Astrocyte of the hippocampus (primary cell): ENCODE results near the gene NCAPH2.

Experiments
- DNase-seq: peaks from one replicate; pipeline ENCODE4 v3.0.0; 2011; ENCODE audit warnings: low read depth, low spot score

Gene NCAPH2

GRCh38 chr22:50474710-50475651 is 33.0 kb upstream of the NCAPH2 start, which contains the start of gene SBF1:
SBF1 (minus strand) TSS chr22:50475035; CDS start chr22:50474840, 195 bp downstream.
- peak; percentile 98 for DNase-seq

- no peak for DNase-seq
Measured at GRCh38 chr22:50475652-50476002, 32.4 kb upstream of the NCAPH2 start.

- DNase-seq: no peak
Measured at GRCh38 chr22:50476868-50477267, 31.2 kb upstream of the NCAPH2 start.

DNA sequence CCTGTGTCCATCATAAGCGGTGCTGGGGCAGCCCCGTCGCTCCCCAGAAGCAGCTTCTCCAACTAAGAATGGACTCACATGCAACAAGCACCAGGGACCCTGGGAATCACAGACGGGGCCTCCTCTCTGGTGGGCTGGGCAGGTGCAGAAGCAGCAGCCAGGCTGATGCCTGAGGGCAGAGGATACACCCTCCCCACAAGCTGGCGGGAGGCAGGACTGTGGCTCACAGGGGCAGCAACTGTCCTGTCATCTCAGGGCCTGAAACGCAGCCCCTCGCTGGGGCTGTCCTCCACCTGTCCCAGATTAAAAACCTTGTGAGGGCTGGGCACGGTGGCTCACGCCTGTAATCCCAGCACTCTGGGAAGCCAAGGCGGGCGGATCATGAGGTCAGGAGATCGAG is 30.1 kb upstream of the NCAPH2 start:
- DNase-seq: no peak

GRCh38 chr22:50479721-50480120 is 28.3 kb upstream of the NCAPH2 start:
- DNase-seq: no peak

DNA sequence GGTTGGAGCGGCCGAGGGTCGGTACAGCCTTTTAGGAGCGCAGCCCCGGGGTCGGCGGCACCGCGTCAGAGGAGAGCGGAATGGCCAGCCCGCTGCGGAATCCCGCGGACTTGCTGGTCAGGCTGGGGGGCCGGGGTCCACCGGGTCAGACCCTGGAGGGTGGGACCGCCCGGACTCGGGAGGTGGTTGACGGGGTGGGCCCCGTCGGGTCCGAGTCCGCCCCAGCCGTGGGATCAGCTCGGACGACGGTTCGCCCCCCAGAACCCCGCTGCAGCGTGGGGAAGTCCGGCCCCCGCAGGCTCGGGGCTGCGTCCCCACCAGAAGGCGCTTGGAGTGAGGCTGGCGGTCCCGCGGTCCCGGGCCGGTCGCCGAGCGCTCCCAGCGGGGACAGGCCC is 27.0 kb upstream of the NCAPH2 start:
- DNase-seq: no peak

DNA sequence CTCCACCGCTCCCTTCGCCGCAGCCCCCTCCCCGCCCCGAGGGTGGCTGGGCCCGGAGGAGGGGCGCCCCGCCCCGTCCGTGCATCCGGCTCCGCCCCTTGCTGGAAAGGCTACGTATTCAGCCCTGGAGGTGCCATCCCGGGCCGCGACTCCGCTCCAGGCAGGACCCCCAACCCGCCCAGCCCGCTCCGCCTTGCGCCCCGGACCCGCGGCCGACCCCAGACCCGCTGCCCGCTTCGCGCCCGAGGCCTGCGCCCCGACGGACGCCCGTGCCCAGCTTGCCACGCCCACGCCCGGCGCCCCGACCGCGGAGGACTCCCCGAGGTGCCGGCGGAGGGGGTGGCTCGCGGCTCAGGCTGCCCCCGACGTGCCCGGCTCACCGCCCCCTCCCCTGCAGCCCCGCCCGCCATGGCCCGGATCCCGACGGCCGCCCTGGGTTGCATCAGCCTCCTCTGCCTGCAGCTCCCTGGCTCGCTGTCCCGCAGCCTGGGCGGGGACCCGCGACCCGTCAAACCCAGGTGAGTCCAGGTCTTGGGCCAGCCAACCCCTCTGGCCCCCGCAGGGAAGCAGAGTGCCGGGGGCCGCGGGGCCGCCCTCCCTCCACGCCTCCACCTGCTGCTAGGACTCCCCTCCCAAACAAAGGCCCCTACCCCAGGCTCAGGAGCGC is 26.5 kb upstream of the NCAPH2 start, which contains the start of gene ADM2:
TSS of gene ADM2 (plus strand) at position 104 of the 667 bp plus-strand sequence. CDS start at position 409, 305 bp downstream.
- DNase-seq: peak; percentile 34

- DNase-seq: no peak
Measured at GRCh38 chr22:50482107-50483074, 25.6 kb upstream of the NCAPH2 start.

DNA sequence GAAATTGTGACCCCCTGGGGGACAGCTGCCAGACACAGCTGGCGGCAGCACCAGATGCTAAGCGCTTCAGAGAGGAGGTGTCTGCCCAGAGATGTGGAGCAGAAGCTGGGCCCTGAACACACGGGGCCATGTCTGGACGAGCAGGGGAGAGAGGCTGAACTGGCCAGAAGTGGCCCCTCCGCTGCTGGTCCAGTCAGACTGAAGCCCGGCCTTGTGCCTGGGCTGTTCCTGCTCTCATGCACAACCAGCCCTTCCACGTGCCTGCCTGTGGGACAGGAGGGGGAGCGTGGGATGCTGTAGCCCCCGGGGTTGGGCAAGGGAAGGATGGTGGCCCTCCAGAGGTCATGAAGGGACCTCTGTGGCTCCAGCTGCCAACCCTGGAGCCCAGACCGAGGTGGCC is 24.9 kb upstream of the NCAPH2 start:
- no peak for DNase-seq

DNA sequence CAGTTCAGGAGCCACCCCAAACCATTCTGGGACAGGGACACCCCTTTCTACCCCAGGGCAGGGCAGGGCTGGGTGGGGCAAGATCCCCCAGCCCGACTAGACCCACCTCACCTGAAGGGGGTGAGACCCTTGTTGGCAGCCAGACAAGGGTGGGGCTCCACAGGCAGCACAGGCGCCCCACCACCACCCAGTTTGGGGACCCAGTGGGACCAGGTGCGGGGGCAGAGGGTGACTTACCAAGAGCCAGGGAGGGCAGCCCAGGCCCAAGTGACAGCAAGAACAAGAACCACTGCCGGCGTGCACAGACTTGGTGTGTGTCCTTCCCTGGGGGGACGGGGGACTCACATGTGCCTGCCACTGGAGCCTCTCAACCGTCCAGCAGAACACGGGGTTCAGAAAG is 24.5 kb upstream of the NCAPH2 start:
- DNase-seq: no peak

DNA sequence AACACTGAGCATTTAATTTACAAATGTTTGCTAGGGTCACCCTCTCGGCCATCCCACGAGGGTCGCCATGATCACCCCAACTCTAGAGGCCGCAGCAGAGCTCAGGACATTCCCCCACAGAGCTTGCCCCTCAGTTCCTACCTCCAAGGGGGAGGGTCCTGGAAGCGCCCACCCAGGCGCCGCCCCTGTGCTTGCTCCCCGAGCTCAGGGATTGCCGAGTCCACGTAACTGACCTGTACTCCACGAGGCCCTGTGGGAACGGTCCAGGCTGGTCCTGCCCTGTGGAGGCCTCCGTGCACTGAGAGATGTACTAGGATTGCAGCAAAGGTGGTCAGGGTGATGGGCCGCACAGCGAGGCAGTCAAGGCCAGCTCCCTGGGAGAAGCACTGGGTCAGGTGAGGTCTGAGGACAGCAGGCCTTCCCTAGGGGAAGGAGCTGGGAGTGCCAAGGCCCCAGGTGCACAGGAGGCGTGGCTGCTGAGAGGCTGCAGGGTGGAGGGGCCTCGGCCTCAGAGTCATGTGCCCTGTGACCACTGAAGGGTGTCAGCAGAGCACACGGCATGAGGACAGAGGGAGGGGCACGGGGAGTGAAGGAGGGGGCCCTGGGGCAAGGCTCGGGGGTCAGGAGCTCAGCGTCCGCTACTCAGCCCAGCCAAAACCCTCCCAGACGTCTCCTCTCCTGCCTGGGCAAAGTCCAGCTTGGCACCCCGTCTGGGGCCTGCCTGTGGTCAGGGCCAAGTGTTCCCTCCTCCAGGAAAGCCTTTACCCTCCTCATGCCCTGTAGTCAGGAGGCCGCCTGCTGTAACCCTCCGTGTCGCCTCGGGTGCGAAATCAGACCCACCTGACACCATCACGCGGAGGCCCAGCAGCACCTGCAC is 23.8 kb upstream of the NCAPH2 start:
- DNase-seq: no peak

DNA sequence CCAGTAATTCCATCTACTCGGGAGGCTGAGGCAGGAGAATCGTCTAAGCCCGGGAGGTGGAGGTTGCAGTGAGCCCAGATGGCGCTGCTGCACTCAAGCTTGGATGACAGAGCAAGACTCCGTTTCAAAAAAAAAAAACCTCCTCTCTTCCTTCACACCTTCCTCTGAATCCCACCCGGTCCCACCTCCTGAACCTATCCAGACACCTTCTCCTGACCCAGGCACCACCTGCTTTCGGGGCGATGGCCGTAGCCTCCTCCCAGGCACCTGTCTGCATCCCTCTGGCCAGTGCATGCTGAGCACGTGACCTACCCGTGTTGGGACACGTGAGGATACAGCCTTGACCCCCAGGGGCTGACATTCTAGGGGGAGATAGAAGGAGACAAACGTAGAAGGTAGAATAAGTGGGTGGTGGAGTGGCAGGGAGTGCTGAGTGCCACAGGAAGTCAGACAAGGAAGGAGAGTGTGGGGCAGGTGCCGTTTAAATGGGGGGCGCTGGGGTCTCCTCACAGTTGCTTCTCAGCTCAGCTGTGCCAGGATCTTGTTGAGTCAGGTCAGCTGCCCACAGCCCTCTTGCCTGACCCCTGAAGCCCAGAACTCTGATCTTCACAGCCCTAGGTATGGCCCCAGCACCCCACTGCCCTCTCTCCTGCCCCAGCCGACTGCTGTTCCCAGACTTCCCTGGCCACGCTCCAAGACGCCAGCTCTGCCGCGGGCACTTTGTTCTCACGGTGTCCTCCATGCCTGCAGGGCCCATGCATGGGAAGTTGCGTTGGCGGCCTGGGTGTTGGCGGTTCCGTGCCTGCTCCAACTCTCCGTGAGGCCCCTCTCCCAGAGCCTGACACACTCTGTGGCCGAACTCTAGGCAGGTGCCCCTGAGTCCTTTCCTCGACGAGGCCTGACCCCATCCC is 22.5 kb upstream of the NCAPH2 start:
- no peak for DNase-seq

DNA sequence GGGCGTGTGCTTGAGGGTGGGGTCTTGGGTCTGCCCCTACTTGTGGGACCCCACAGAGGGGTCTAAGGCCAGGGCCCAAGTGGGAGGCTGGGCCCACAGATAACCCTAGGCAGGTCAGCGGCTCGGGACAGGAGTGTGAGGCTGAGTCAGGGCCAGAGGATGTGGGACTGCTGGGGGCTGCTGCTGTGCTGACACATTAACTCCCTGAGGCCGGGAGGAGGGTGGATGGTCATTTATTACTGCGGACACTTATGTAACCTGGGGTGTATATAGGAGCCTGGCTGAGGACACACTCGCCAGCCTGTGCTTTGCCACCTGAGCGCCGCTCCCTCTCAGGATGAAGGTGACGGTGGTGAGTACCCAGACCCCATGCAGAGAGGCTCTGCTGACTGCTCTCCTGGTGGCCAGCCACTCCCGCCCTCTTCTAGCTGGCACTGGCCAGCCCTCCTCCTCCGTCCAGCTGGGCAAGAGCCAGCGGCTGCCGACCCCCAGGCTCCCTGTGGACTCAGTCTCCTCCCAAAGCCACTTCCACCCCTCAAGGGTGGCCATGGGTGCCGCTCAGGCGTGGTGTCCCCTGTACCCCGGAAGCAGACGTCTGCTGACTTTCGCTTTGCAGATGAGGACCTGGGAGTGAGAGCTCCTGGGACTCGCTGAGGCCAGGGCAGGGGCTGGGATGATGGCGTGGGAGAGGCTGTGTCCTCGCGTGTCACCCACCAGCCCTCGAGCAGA is 21.3 kb upstream of the NCAPH2 start, which contains the start of gene MIOX:
TSS of gene MIOX (plus strand) at position 299 of the 729 bp plus-strand sequence. CDS start at position 338, 39 bp downstream.
- no peak for DNase-seq

DNA sequence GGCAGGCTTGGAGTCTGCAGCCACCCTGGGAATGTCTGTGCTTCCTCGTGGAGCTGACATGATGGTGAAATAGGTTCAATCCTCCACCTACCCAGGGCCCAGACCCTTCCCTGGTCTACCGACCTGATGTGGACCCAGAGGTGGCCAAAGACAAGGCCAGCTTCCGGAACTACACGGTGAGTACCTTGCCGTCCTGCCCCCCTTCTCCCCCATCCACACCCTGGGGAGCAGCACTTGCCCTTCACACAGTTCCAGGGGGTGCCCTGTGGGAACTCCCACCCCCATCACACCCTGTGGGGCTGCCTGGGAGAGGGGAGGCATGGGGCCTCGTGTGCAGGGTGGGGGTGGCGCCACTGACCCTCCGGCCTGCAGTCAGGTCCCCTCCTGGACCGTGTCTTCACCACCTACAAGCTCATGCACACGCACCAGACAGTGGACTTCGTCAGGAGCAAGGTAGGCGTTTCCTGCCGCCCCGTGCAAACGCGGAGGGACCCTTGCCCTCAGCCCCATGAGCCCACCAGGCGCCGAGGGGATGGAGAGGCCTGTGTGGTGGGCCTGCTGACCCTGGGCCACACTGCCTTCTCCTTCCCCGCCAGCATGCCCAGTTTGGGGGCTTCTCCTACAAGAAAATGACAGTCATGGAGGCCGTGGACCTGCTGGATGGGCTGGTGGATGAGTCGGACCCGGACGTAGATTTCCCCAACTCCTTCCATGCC is 20.6 kb upstream of the NCAPH2 start:
- no peak for DNase-seq

- DNase-seq: no peak
Measured at GRCh38 chr22:50488006-50488677, 19.9 kb upstream of the NCAPH2 start.

DNA sequence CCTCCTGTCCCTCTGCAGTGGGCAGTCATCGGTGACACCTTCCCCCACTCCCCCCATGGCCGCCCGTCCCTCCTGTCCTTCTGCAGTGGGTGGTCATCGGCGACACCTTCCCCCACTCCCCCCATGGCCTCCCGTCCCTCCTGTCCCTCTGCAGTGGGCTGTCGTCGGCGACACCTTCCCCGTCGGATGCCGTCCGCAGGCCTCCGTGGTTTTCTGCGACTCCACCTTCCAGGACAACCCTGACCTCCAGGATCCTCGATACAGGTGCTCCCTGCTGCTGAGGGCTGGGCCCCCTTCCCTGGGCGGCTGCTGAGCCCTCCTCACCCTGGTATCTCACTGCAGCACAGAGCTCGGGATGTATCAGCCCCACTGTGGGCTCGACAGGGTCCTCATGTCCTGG is 19.1 kb upstream of the NCAPH2 start:
- no peak for DNase-seq
